AG04450 (cell line): ENCODE results near the gene SHC3. TPM values are rescaled to one million over a fixed set of nuclear protein-coding genes. Genes with fewer than 3 reads are reported as not detected.

Source experiments
- CTCF ChIA-PET: fragments of 300-600, 350-600 bp; formaldehyde crosslinking; extraction: SDS; loops from one replicate; lab custom pipeline; 2022; ENCODE audit warnings: antibody characterized with exemption, inconsistent platforms; lab: Charles Lee
- POLR2A ChIA-PET: fragments of 350-600 bp; formaldehyde crosslinking; extraction: SDS; loops from one replicate; lab custom pipeline; 2021; ENCODE audit warnings: antibody characterized with exemption, inconsistent platforms; lab: Yijun Ruan, JAX
- DNase-seq: peaks from one replicate; pipeline ENCODE4 v3.0.0-alpha.2; 2011; ENCODE audit warnings: low read depth, low spot score
- H3K27ac ChIP-seq: one replicate; pipeline ENCODE4 v1.5.1; 2012; ENCODE audit warnings: low read depth, low read length, control low read depth
- H3K27me3 ChIP-seq: one replicate; pipeline ENCODE4 v1.6.0; 2012; ENCODE audit warnings: low read length; ENCODE audit not compliant: control insufficient read depth, insufficient read depth
- H3K4me3 ChIP-seq: 2 replicates; pipeline ENCODE4 v1.5.1; 2011; ENCODE audit warnings: mild to moderate bottlenecking, low read depth, low read length, control low read depth
- H3K9me3 ChIP-seq: 2 replicates; pipeline ENCODE4 v1.5.1; 2012; ENCODE audit warnings: low read length; ENCODE audit not compliant: control insufficient read depth, insufficient read depth
- polyA plus RNA-seq: library from polyadenylated mRNA; depleted of rRNA; stranded (reverse); fragments of >200 nt; gene quantifications from 2 replicates; pipeline ENCODE4 v1.2.3, GENCODE V29; 2011
- TF ChIP-seq, protein P1 (sequence below): IDR thresholded peaks from 2 replicates; pipeline ENCODE4 v1.5.1; 2011; ENCODE audit warnings: low read depth, low read length, control low read depth, inconsistent platforms

Gene SHC3
- polyA plus RNA-seq, 1 experiment = 4.3 TPM

DNA sequence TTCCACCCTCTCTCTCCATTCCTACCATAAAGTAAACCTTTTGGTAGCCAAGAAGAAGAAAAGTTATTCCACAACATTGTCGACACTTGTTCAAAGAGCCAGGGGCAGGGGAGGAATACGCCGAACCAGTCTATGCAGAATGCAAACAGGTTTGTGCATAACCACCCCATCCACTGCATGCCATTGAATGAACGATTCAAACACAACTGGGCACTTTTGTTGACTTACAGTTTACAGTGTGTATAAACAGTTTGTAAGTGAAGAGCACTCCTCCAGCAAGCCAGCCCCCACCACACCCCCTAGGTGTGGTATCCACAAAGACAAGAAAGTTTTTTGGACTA, 194.1 kb downstream of the SHC3 start:
- no peak for DNase-seq
- POLR2A ChIA-PET = no interaction called here
- Histone ChIP-seq H3K4me3 (no peak overlapping the region), H3K9me3 (no peaks in the 10 kb centered on the region), H3K27me3 (peaks cover 4% of the 10 kb centered on the region), H3K27ac (no peak overlapping the region)
- TF ChIP-seq, protein P1, sequence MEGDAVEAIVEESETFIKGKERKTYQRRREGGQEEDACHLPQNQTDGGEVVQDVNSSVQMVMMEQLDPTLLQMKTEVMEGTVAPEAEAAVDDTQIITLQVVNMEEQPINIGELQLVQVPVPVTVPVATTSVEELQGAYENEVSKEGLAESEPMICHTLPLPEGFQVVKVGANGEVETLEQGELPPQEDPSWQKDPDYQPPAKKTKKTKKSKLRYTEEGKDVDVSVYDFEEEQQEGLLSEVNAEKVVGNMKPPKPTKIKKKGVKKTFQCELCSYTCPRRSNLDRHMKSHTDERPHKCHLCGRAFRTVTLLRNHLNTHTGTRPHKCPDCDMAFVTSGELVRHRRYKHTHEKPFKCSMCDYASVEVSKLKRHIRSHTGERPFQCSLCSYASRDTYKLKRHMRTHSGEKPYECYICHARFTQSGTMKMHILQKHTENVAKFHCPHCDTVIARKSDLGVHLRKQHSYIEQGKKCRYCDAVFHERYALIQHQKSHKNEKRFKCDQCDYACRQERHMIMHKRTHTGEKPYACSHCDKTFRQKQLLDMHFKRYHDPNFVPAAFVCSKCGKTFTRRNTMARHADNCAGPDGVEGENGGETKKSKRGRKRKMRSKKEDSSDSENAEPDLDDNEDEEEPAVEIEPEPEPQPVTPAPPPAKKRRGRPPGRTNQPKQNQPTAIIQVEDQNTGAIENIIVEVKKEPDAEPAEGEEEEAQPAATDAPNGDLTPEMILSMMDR = no peak
- CTCF ChIA-PET = no interaction called here

DNA sequence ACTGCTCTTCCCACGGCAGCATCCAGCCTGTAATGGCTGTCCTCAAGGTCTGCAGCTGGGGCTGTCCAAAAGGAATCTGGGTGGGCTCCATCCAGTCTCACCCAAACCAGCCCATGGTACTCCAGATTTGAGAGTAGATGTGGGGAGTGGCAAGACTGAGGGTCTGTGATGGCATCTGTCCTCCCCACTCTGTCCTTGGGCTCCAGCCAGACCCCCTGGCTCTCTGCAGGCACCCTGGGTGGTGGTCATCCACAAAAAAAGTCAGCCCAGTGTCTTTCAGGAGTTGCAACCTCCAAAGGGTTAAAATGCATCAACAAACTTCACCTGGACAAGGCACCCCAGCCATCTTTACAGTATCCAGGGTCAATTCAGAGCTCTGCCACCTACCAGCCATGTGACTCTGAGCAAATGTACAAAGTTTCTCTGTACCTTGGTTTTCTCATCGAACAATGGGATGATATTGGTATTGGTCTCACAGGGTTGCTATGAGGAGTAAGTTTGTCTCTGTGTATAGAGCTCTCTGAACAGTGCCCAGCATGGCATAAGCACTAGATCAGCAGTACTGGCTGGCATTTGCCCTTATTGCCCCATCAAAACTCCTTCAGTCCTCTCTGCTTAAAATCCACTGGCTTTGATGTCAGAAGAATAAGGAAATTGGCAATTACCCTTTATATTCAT, 194.6 kb downstream of the SHC3 start:
- no peaks in the 10 kb centered on the region for H3K9me3 ChIP-seq
- CTCF ChIA-PET = no interaction called here
- no peak for DNase-seq
- peaks cover 4% of the 10 kb centered on the region for H3K27me3 ChIP-seq
- TF ChIP-seq, protein P1 = no peak
- no peak overlapping the region for H3K27ac ChIP-seq
- POLR2A ChIA-PET = no interaction called here
- no peak overlapping the region for H3K4me3 ChIP-seq

DNA sequence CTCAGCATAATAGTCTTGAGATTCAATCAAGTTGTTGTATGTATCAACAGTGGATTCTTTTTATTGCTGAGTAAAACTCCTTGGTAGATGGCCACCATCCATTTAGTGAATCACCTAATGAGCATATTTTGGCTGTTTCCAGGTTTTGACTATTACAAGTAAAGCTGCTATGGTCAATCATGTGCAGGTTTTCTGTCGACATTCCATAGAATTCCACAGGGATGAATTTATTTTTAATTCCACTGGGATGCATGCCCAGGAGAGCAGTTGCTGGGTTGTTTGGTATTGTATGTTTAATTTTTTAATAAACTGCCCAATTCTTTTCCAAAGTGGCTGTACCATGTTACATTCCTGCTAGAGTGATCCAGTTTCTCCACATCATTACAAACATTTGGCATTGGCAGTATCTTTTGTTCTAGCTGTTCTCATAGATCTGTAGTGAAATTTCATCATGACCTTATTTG, 197.8 kb downstream of the SHC3 start:
- no peak overlapping the region for H3K27ac ChIP-seq

DNA sequence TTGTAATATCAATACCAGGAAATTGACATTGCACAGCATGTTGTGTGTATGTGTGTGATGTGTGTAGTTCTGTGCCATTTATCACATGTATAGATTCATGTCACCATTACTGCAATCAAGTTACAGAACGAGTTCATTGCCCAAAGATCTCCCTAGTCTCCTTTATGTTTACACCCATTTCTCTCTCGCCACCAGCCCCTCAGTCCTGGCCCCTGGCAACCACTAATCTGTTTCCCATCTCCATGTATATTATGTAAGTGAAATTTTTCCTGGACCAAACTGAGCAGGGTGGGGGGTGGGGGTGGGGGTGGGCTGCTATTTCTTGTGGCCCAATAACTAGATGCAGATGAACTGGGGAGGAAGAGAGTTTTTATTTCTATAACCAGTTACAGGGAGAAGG, 198.8 kb downstream of the SHC3 start:
- Histone ChIP-seq H3K27me3 (peaks cover 2% of the 10 kb centered on the region), H3K27ac (no peak overlapping the region), H3K9me3 (no peaks in the 10 kb centered on the region), H3K4me3 (no peak overlapping the region)
- TF ChIP-seq, protein P1 = no peak
- DNase-seq = no peak
- ChIA-PET POLR2A (no interaction called here), CTCF (interaction anchor here (0.6 to 0.7 kb wide), 2 partner anchors 23 to 446 kb away, joined by 3 read pairs; no protein-coding TSS in a partner anchor)

More for the DNA sequence above, 197.8 kb downstream of the SHC3 start:
- TF ChIP-seq, protein P1 = no peak
- H3K9me3 ChIP-seq = no peaks in the 10 kb centered on the region
- DNase-seq = peak; percentile 38
- peaks cover 2% of the 10 kb centered on the region for H3K27me3 ChIP-seq
- ChIA-PET CTCF (interaction anchor here (0.6 to 0.7 kb wide), 2 partner anchors 19 to 22 kb away, joined by 3 read pairs; no protein-coding TSS in a partner anchor), POLR2A (no interaction called here)
- H3K4me3 ChIP-seq = no peak overlapping the region

GRCh38 chr9:88979021-88979420, 199.6 kb downstream of the SHC3 start:
- no peak for DNase-seq
- TF ChIP-seq, protein P1 = no peak
- Histone ChIP-seq H3K27ac (no peak overlapping the region), H3K27me3 (peaks cover 2% of the 10 kb centered on the region), H3K9me3 (no peaks in the 10 kb centered on the region), H3K4me3 (no peak overlapping the region)
- CTCF ChIA-PET = interaction anchor here (0.6 kb wide), 2 partner anchors 19 to 445 kb away, joined by 3 read pairs; no protein-coding TSS in a partner anchor
- POLR2A ChIA-PET = no interaction called here
